HG03558 (cell line): ENCODE measurements around the gene DPP6.
"Not testable (repeated sequence)": the region's sequence is repeated elsewhere in the genome, so short reads cannot be mapped to it uniquely, and the experiment has no call there.

Experiments used
- ATAC-seq: cut with Tn5 transposase; IDR thresholded peaks from one replicate; pipeline ENCODE4 v1.9.1; 2021; ENCODE audit warnings: moderate number of reproducible peaks; ENCODE audit not compliant: unreplicated experiment; ENCODE audit errors: extremely low read depth

The DPP6 gene

DNA sequence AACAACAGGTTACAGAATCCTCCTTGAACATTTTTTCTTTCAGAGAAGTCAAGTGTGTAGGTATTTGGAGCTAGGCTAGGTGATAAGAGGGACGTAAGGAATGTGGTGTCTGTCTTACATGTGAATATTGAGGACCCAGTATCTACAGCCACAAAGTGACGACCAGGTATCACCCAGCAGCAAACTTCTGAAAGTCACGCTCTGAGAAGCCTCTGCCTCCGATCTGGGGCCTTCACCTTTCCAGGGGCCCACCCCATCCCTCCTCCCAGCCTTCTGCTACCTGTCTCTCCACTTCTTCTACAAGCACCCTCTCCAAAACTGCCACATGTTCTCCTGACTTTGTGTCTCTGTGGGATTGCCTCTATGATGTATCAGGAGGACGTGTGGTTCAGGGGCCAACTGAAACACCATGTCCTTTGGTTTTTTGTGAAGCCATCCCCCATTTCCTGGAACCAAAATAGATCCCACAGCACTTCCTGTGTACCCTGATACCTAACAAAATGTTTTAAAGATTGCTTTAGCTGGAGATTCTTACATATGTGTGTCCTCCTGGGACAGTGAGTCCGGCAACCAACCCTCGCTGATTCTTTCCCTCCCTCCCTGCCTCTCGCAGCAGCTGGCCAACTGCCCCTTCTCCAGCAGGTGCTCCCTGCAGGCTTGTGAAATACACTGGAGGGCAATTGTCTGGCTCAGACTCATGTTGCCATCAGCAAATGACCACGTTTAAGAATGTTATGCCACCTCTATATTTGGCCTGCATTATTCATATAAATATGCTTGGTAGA is 93.9 kb downstream of the DPP6 start:
- ATAC-seq, result not testable (repeated sequence)

GRCh38 chr7:154146707-154147038 is 94.5 kb downstream of the DPP6 start:
- not testable (repeated sequence) for ATAC-seq

DNA sequence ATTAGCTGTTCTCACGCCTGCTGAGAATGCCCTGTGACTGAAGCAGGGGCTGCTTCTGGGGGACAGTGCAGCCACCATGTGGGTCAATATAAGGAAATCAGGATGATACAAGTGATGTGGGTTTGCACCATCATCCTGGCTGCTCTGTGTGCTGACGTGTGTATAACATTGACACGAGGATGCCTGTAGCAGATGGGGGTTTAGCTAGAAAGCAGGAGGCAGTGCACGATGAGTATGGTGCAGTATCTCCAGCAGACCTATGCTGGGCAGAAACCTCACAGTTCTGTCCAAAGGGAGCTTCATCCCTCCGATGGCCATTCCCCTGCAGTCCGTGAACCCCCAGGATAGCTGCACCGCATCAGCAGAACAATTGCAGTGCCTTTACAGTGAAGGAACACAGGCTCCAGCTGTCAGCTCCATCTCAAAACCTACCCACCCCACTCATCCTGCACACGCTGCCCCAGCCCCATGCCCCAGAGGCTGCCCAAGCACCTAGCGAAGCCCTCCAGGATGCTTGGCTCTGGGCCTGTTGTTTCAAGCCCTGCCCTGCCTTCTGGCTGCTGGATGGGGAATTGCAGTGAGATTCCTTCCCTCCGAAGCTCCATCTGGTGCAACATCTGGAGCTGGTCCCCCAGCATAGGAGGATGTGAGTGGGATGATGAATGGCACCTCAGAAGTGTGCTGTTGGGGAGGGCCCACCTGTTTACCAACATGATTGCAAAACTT is 96.8 kb downstream of the DPP6 start:
- not testable (repeated sequence) for ATAC-seq

- ATAC-seq, result not testable (repeated sequence)
Observed at GRCh38 chr7:154150656-154151055, 98.5 kb downstream of the DPP6 start.

DNA sequence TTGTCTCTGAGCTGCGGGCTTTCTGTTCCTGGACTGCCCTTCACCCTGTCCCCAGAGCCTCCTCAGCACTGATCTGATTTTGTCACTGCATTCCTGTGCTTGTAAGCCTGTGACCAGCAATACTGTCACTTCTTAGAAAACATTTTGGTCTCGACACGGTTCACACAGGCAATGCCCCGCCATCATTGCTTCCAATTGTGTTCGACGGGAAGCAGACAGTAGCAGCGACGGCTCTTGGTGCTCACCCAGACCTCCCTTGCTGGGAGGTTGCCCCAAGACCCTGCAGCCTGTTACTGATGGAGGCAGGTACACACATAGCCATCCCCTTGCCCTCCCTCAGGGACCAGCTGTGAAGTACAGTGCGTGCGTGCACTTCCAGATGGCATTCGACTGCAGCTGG is 99.1 kb downstream of the DPP6 start:
- not testable (repeated sequence) for ATAC-seq

GRCh38 chr7:154155928-154156327 is 103.7 kb downstream of the DPP6 start:
- not testable (repeated sequence) for ATAC-seq

- not testable (repeated sequence) for ATAC-seq
Observed at GRCh38 chr7:154162921-154163320, 110.7 kb downstream of the DPP6 start.

- not testable (repeated sequence) for ATAC-seq
Observed at GRCh38 chr7:154163642-154164041, 111.4 kb downstream of the DPP6 start.

DNA sequence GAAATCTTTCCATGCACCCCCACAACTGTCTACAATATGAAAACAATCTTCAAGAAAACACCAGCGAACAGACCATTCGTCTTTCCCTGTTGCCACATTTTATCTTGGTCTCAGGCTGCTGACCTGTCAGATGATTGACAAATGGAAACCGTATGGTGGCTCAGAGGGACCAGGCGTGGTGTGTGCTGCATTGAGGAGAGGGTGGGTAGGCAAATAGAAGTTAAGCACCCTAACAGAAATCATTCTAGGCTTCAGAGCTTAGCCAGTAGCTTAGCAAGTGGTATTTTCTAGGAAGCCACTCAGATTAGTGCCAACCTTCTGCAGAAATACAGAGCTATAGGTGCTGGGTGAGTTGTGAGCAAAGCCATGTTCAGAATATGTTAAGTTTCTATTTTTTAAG is 114.9 kb downstream of the DPP6 start:
- ATAC-seq, result no peak

- no peak for ATAC-seq
Observed at GRCh38 chr7:154167807-154168206, 115.6 kb downstream of the DPP6 start.

GRCh38 chr7:154171422-154171821 is 119.2 kb downstream of the DPP6 start:
- ATAC-seq, result no peak

GRCh38 chr7:154172236-154172635 is 120.0 kb downstream of the DPP6 start:
- ATAC-seq, result no peak

GRCh38 chr7:154177584-154177983 is 125.4 kb downstream of the DPP6 start:
- ATAC-seq, result no peak

- no peak for ATAC-seq
Observed at GRCh38 chr7:154178895-154179294, 126.7 kb downstream of the DPP6 start.

DNA sequence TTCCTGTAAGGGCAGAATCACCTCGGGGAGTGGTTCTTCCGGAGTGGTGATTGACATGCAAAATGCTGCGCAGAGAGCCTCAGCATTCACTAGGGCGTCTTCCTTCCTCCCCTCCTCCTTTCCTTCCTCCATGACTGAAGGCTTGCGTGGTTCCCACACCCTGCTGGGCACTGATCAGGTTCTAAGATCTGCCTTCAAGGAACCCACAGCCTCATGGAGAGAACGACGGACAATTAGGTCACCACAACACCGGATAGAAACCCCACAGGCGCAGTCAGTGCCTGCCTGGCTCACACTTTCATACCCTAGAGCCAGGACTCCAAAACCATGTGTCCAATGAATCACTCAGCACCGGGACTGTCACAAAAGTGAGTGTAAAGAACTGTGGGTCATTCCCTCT is 131.3 kb downstream of the DPP6 start:
- ATAC-seq, result no peak

- ATAC-seq, result no peak
Observed at GRCh38 chr7:154183946-154184345, 131.7 kb downstream of the DPP6 start.

- ATAC-seq, result no peak
Observed at GRCh38 chr7:154186811-154187210, 134.6 kb downstream of the DPP6 start.

DNA sequence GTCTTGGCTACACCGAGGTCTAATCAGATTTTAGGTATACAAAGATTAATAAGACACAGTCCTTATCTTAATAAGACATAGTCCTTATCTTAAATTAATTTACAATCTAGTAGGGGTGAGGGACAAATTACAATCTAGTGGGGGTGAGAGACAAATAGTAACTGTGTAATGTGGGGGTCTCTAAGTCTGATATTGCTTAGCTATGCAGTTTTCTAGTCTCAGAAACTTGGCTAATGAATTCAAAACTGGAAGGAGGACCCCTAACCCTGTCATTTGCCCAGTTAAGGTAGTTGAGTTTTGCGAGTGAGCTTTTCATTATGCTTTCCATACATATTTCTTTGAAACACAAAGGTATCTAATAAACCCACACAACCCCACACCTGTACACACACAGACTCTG is 136.1 kb downstream of the DPP6 start:
- no peak for ATAC-seq

GRCh38 chr7:154195266-154195665 is 143.1 kb downstream of the DPP6 start:
- no peak for ATAC-seq

GRCh38 chr7:154198481-154198880 is 146.3 kb downstream of the DPP6 start:
- no peak for ATAC-seq

DNA sequence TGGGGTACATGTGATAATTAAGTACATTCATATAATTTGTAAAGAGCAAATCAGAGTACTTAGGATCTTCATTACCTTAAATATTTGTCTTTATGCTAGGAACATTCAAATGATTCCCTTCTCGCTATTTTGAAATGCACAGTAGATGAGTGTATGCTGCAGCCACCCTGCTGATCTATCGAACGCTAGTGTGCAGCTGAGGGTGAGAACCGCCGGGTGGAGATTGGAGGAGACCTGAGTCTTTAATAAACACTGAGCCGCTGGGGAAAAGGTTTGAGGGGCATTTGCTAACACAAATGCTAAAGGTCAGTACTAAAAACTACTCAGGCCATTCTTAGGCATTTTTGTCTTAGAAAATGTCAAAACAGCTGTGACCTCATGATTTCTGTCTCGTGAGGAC is 148.0 kb downstream of the DPP6 start:
- no peak for ATAC-seq

DNA sequence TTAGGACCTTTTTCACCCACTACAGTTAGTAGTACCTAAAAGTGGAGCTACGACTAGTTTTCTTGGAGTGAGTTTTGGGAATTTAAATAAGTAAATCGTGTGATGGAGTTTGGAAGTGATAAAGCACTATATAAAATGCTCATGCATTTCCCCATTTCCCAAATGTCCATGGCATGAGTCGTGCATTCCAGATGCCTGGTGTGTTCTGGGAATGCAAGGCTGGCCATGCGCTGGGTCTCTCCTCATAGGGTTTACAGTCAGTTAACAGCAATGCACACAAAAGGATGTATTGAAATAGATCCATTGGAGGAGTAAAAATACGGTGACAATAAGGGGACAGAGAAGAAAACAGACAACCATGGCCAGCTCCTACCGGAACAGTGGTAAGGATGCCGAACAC is 149.8 kb downstream of the DPP6 start:
- no peak for ATAC-seq
